ENCODE results near the gene CASP8AP2.
A peak's percentile ranks its signal among the peaks of the same experiment; 100 is the strongest.

CASP8AP2 gene

GRCh38 chr6:89789980-89790379 is 39.7 kb upstream of the CASP8AP2 start:
- DNase-seq (ENCODE audit: low read depth), result no peak
- no peak for TF ChIP-seq CTCF (IDR thresholded peaks at IDR 0.05; ENCODE audit: low read length, missing control alignments)
- H3K4me3 ChIP-seq (replicated peaks; ENCODE audit: low read depth, low read length), result no peak overlapping the region

- DNase-seq (ENCODE audit: low read depth), result no peak
- TF ChIP-seq CTCF (IDR thresholded peaks at IDR 0.05; ENCODE audit: low read length, missing control alignments), result no peak
- H3K4me3 ChIP-seq (replicated peaks; ENCODE audit: low read depth, low read length), result no peak overlapping the region
Measured at GRCh38 chr6:89790403-89790802, 39.3 kb upstream of the CASP8AP2 start.

GRCh38 chr6:89792881-89793280 is 36.8 kb upstream of the CASP8AP2 start:
- H3K4me3 ChIP-seq (replicated peaks; ENCODE audit: low read depth, low read length), result no peak overlapping the region
- peak; percentile 61 for TF ChIP-seq CTCF (IDR thresholded peaks at IDR 0.05; ENCODE audit: low read length, missing control alignments)
- DNase-seq (ENCODE audit: low read depth), result peak; percentile 50

GRCh38 chr6:89793586-89793985 is 36.1 kb upstream of the CASP8AP2 start:
- H3K4me3 ChIP-seq (replicated peaks; ENCODE audit: low read depth, low read length), result no peak overlapping the region
- TF ChIP-seq CTCF (IDR thresholded peaks at IDR 0.05; ENCODE audit: low read length, missing control alignments), result no peak
- DNase-seq (ENCODE audit: low read depth), result no peak

- TF ChIP-seq CTCF (IDR thresholded peaks at IDR 0.05; ENCODE audit: low read length, missing control alignments), result no peak
- no peak for DNase-seq (ENCODE audit: low read depth)
- no peak overlapping the region for H3K4me3 ChIP-seq (replicated peaks; ENCODE audit: low read depth, low read length)
Measured at GRCh38 chr6:89794324-89794723, 35.4 kb upstream of the CASP8AP2 start.

GRCh38 chr6:89797317-89797716 is 32.4 kb upstream of the CASP8AP2 start:
- peak; percentile 72 for DNase-seq (ENCODE audit: low read depth)
- no peak for TF ChIP-seq CTCF (IDR thresholded peaks at IDR 0.05; ENCODE audit: low read length, missing control alignments)
- H3K4me3 ChIP-seq (replicated peaks; ENCODE audit: low read depth, low read length), result no peak overlapping the region

- no peak for DNase-seq (ENCODE audit: low read depth)
- no peak for TF ChIP-seq CTCF (IDR thresholded peaks at IDR 0.05; ENCODE audit: low read length, missing control alignments)
- no peak overlapping the region for H3K4me3 ChIP-seq (replicated peaks; ENCODE audit: low read depth, low read length)
Measured at GRCh38 chr6:89799096-89799495, 30.6 kb upstream of the CASP8AP2 start.
